ENCODE results near the gene TMPRSS6.

TMPRSS6 gene

GRCh38 chr22:37146507-37147180, 37.1 kb upstream of the TMPRSS6 start:
- no peak for DNase-seq (ENCODE audit: low read depth)
- no peak for TF ChIP-seq CTCF (IDR thresholded peaks at IDR 0.05; ENCODE audit: low read depth, low read length, missing control alignments)

GRCh38 chr22:37146051-37146385, 36.5 kb upstream of the TMPRSS6 start:
- no peak for TF ChIP-seq CTCF (IDR thresholded peaks at IDR 0.05; ENCODE audit: low read depth, low read length, missing control alignments)
- H3K4me3 ChIP-seq (ENCODE audit: low read depth, low read length), result peak overlapping the region; percentile 70
- no peak for DNase-seq (ENCODE audit: low read depth)

More at GRCh38 chr22:37146507-37147180, 37.1 kb upstream of the TMPRSS6 start:
- peak overlapping the region; percentile 70 for H3K4me3 ChIP-seq (ENCODE audit: low read depth, low read length)

- no peak for TF ChIP-seq CTCF (IDR thresholded peaks at IDR 0.05; ENCODE audit: low read depth, low read length, missing control alignments)
- no peak overlapping the region; the same call in 1 of the 2 replicates for H3K4me3 ChIP-seq (ENCODE audit: low read depth, low read length)
- DNase-seq (ENCODE audit: low read depth), result no peak
Measured at GRCh38 chr22:37145180-37146050, 35.9 kb upstream of the TMPRSS6 start.

GRCh38 chr22:37144180-37144554, 34.7 kb upstream of the TMPRSS6 start:
- no peak for DNase-seq (ENCODE audit: low read depth)
- TF ChIP-seq CTCF (IDR thresholded peaks at IDR 0.05; ENCODE audit: low read depth, low read length, missing control alignments), result no peak
- H3K4me3 ChIP-seq (ENCODE audit: low read depth, low read length), result no peak overlapping the region

- TF ChIP-seq CTCF (IDR thresholded peaks at IDR 0.05; ENCODE audit: low read depth, low read length, missing control alignments), result no peak
- H3K4me3 ChIP-seq (ENCODE audit: low read depth, low read length), result no peak overlapping the region
- DNase-seq (ENCODE audit: low read depth), result no peak
Measured at GRCh38 chr22:37141971-37142370, 32.5 kb upstream of the TMPRSS6 start.

GRCh38 chr22:37141476-37141875, 32.0 kb upstream of the TMPRSS6 start:
- no peak for TF ChIP-seq CTCF (IDR thresholded peaks at IDR 0.05; ENCODE audit: low read depth, low read length, missing control alignments)
- H3K4me3 ChIP-seq (ENCODE audit: low read depth, low read length), result no peak overlapping the region
- DNase-seq (ENCODE audit: low read depth), result no peak
